Uterus (tissue), 4 donors: ENCODE measurements around the gene LRRC4C. TPM values are rescaled to one million over a fixed set of nuclear protein-coding genes. Genes with fewer than 3 reads are reported as not detected.
"Not testable (repeated sequence)": the region's sequence is repeated elsewhere in the genome, so short reads cannot be mapped to it uniquely, and the experiment has no call there.

ENCODE experiments used
- DNase-seq, 2 donors: peaks; one replicate each; pipeline ENCODE4 v3.0.0-alpha.2; 2019 to 2020
- H3K27ac ChIP-seq, 2 donors: fragments of 200-600 bp; sonication (generic); 1 replicate in 1 of 2; 2 replicates in 1 of 2; pipeline ENCODE4 v1.5.1; 2016 to 2018
- H3K27me3 ChIP-seq, 2 donors: fragments of 200-600 bp; sonication (generic); one replicate each; pipeline ENCODE4 v1.5.1; 2018 to 2019; ENCODE audit warnings: control low read depth in 1 of 2
- H3K36me3 ChIP-seq, 2 donors: fragments of 200-600 bp; sonication (generic); one replicate each; pipeline ENCODE4 v1.5.1; 2019; ENCODE audit warnings: control low read depth in 1 of 2
- H3K4me1 ChIP-seq, 2 donors: fragments of 200-600 bp; sonication (generic); one replicate each; pipeline ENCODE4 v1.5.1; 2018 to 2019; ENCODE audit warnings: control low read depth in 1 of 2
- H3K4me3 ChIP-seq, 2 donors: fragments of 200-600 bp; sonication (generic); 1 replicate in 1 of 2; 2 replicates in 1 of 2; pipeline ENCODE4 v1.5.1; 2018 to 2019; ENCODE audit warnings: mild to moderate bottlenecking in 1 of 2
- H3K9me3 ChIP-seq, 2 donors: fragments of 200-600 bp; sonication (generic); one replicate each; pipeline ENCODE4 v1.5.1; 2019; ENCODE audit warnings: control low read depth in 1 of 2
- POLR2A ChIP-seq, 2 donors: fragments of 450-650 bp; IDR thresholded peaks; one replicate each; pipeline ENCODE4 v1.6.1; 2016; ENCODE audit warnings: antibody characterized with exemption in 2 of 2, mild to moderate bottlenecking in 1 of 2, moderate library complexity in 1 of 2
- intact Hi-C: fragments of 100-400 bp; cut with DNase I; formaldehyde crosslinking; loops from one replicate; pipeline ENCODE4 v1.15.1; 2023; ENCODE audit warnings: low total_unique reads
- total RNA-seq, 4 donors: library from RNA; depleted of rRNA in 3 of 4; stranded (reverse); fragments of >200 nt in 3 of 4; gene quantifications; one replicate each; pipeline versions ENCODE4 v1.1.0 to v1.2.4, GENCODE V29; 2014 to 2023
- TF ChIP-seq, protein P1 (sequence below), 4 experiments: fragments of 200-600 bp in 2 of 4; fragments of 450-650 bp in 2 of 4; sonication (generic) in 2 of 4; IDR thresholded peaks; one replicate each; pipeline ENCODE4 v1.5.1; 2016 to 2019; ENCODE audit warnings: antibody characterized with exemption in 4 of 4, mild to moderate bottlenecking in 2 of 4, moderate library complexity in 1 of 4
- donor health status: DM: yes; HTN: yes; CAD: no.

LRRC4C gene
- total RNA-seq, 4 donors from 2014 or later = 1.5 to 16.9 (median 2.1) TPM; not detected in 1

- Histone ChIP-seq H3K27me3 (no peaks in the 10 kb centered on the region), H3K27ac (no peak overlapping the region), H3K9me3 (no peaks in the 10 kb centered on the region), H3K4me1 (no peaks in the 10 kb centered on the region), H3K4me3 (no peak overlapping the region), H3K36me3 (no peaks in the 10 kb centered on the region)
- intact Hi-C loops = no loop called here
- no peak for DNase-seq
- TF ChIP-seq, protein P1, sequence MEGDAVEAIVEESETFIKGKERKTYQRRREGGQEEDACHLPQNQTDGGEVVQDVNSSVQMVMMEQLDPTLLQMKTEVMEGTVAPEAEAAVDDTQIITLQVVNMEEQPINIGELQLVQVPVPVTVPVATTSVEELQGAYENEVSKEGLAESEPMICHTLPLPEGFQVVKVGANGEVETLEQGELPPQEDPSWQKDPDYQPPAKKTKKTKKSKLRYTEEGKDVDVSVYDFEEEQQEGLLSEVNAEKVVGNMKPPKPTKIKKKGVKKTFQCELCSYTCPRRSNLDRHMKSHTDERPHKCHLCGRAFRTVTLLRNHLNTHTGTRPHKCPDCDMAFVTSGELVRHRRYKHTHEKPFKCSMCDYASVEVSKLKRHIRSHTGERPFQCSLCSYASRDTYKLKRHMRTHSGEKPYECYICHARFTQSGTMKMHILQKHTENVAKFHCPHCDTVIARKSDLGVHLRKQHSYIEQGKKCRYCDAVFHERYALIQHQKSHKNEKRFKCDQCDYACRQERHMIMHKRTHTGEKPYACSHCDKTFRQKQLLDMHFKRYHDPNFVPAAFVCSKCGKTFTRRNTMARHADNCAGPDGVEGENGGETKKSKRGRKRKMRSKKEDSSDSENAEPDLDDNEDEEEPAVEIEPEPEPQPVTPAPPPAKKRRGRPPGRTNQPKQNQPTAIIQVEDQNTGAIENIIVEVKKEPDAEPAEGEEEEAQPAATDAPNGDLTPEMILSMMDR (IDR thresholded peaks at IDR 0.05) = no peak
- TF ChIP-seq POLR2A (IDR thresholded peaks at IDR 0.05) = no peak
Measured at GRCh38 chr11:40202589-40203270, 1256.7 kb downstream of the LRRC4C start.

DNA sequence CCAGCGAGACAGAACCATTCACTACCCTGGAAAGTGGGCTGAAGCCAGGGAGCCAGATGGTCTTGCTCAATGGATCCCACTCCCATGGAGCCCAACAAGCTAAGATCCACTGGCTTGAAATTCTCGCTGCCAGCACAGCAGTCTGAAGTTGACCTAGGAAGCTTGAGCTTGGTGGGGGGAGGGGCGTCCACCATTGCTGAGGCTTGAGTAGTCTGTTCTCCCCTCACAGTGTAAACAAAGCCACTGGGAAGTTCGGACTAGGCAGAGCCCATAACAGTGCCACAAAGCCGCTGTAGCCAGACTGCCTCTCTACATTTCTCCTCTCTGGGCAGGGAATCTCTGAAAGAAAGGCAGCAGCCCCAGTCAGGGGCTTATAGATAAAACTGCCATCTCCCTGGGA is 1266.9 kb downstream of the LRRC4C start:
- intact Hi-C loops = not testable (repeated sequence)

DNA sequence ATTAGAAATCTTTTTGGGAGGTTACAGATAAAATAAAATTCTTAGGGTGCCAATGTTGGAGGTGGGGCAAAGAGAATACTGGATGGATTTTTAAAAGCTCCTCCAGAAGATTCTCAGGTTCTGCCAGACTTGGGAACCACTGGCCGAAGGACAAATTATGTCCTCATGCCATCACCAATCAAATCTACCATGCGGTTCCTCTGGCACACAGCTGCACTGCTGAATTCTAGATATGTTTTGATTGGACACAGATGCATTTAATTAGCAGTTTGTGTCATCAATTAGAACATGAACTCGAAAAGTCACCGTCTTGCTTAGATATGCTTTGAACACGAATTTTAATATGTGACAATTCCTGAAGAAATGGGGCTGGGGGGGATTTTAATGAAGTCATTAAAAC is 1269.2 kb downstream of the LRRC4C start:
- no peaks in the 10 kb centered on the region for H3K9me3 ChIP-seq
- no peaks in the 10 kb centered on the region for H3K36me3 ChIP-seq
- intact Hi-C loops = no loop called here
- DNase-seq = no peak
- H3K4me1 ChIP-seq = no peaks in the 10 kb centered on the region
- H3K4me3 ChIP-seq = no peak overlapping the region
- H3K27ac ChIP-seq = no peak overlapping the region
- TF ChIP-seq, protein P1 (IDR thresholded peaks at IDR 0.05) = no peak
- TF ChIP-seq POLR2A (IDR thresholded peaks at IDR 0.05) = no peak
- H3K27me3 ChIP-seq = no peaks in the 10 kb centered on the region

More for the DNA sequence above, 1266.9 kb downstream of the LRRC4C start:
- H3K4me3 ChIP-seq, DNase-seq, H3K4me1 ChIP-seq, H3K36me3 ChIP-seq, H3K27ac ChIP-seq, H3K27me3 ChIP-seq, H3K9me3 ChIP-seq: not testable (repeated sequence)

GRCh38 chr11:40188848-40189247 is 1270.6 kb downstream of the LRRC4C start:
- TF ChIP-seq, protein P1 (IDR thresholded peaks at IDR 0.05) = no peak
- no peak for TF ChIP-seq POLR2A (IDR thresholded peaks at IDR 0.05)
- Histone ChIP-seq H3K4me1 (no peaks in the 10 kb centered on the region), H3K36me3 (no peaks in the 10 kb centered on the region), H3K27me3 (no peaks in the 10 kb centered on the region), H3K27ac (no peak overlapping the region), H3K4me3 (no peak overlapping the region), H3K9me3 (no peaks in the 10 kb centered on the region)
- no peak for DNase-seq
- intact Hi-C loops = no loop called here

DNA sequence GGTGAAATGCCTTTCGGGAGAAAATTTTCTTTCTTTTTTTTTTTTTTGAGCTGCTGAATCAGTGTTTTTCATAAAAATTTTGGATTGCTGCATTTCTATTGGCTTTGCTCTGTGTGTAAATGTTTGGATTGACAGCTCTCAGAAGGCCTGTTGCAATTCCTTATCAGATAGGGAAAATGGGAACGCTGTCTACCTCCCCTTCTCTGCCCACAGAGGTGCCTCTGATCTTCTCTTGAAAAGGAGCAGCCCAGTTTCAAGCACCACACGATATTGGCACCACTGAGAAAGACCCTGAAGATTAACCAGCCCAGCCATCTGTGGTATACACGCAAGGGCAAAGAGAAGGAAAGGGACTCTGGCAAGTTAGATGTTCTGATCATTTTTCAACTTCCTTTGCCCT is 1272.2 kb downstream of the LRRC4C start:
- Histone ChIP-seq H3K4me3 (no peak overlapping the region), H3K36me3 (no peaks in the 10 kb centered on the region), H3K9me3 (no peaks in the 10 kb centered on the region), H3K27me3 (no peaks in the 10 kb centered on the region), H3K4me1 (no peaks in the 10 kb centered on the region), H3K27ac (no peak overlapping the region)
- intact Hi-C loops = no loop called here
- no peak for DNase-seq
- TF ChIP-seq POLR2A (IDR thresholded peaks at IDR 0.05) = no peak

- Histone ChIP-seq H3K4me3 (no peak overlapping the region), H3K27me3 (no peaks in the 10 kb centered on the region), H3K36me3 (no peaks in the 10 kb centered on the region), H3K9me3 (no peaks in the 10 kb centered on the region), H3K4me1 (no peaks in the 10 kb centered on the region), H3K27ac (no peak overlapping the region)
- TF ChIP-seq POLR2A (IDR thresholded peaks at IDR 0.05) = no peak
- TF ChIP-seq, protein P1 (IDR thresholded peaks at IDR 0.05) = no peak
- DNase-seq = no peak
- intact Hi-C loops = no loop called here
Measured at GRCh38 chr11:40186437-40187263, 1272.8 kb downstream of the LRRC4C start.
